ENCODE data around the gene FAM53A. TPM values are rescaled to one million over a fixed set of nuclear protein-coding genes. Genes with fewer than 3 reads are reported as not detected.

The FAM53A gene
- total and polyA plus RNA-seq, 2 of the 13 experiments (the other 11 are each of a cell fraction or from before 2014, with no cell fraction given) = 0.48 to 1.1 TPM

DNA sequence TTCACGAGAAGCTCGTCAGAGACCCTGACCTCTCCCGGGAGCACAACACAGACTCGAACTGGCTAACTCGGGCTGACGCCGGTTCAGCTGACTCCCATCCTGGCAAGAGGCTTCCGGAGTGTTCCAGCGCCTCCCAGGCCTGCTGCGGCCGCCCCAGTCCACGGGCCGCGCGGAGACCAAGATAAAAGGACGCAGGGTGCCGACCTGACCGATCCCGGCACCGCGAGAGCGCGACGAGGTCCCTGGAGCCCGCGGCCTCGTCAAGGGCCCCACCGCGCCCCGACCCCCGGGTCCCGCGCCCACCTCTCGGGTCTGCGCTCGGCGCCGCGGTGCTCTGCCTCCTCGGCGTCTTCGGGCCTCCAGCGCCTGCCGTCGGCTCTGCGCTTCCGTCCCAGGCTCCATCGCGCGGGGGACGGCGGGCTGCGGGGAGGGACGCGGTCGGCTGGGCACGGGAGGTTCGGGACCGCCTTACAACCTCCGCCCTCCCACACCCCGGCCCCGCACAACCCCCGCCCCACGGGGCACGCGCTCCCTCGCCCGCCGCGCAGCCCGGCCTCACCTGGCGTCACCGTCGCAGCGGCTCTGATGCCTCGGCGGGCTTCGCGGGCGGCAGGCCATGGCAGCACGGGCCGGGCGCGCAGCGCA is 27.6 kb upstream of the FAM53A start (continued):
- TF ChIP-seq, protein P1, sequence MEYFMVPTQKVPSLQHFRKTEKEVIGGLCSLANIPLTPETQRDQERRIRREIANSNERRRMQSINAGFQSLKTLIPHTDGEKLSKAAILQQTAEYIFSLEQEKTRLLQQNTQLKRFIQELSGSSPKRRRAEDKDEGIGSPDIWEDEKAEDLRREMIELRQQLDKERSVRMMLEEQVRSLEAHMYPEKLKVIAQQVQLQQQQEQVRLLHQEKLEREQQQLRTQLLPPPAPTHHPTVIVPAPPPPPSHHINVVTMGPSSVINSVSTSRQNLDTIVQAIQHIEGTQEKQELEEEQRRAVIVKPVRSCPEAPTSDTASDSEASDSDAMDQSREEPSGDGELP (IDR thresholded peaks at IDR 0.05; ENCODE audit: borderline replicate concordance, low read depth) = peak; percentile 65; the same call in 1 of the 2 replicates
- TF ChIP-seq MTA1 (CRISPR knock-in tag; IDR thresholded peaks at IDR 0.05; ENCODE audit: borderline replicate concordance) (no peak), ZSCAN20 (CRISPR knock-in tag; IDR thresholded peaks at IDR 0.05; ENCODE audit: borderline replicate concordance) (no peak), ZNF10 (CRISPR knock-in tag; IDR thresholded peaks at IDR 0.05; ENCODE audit: borderline replicate concordance, low read depth) (no peak), ZNF790 (CRISPR knock-in tag; IDR thresholded peaks at IDR 0.05; ENCODE audit: borderline replicate concordance) (peak; percentile 1; the same call in 1 of the 2 replicates), ZNF7 (CRISPR knock-in tag; IDR thresholded peaks at IDR 0.05) (no peak), FOXO1 (CRISPR knock-in tag; IDR thresholded peaks at IDR 0.05) (no peak), HNRNPLL (IDR thresholded peaks at IDR 0.05; ENCODE audit: low read depth, low read length, poor library complexity, severe bottlenecking) (peak; percentile 12), ZNF530 (CRISPR knock-in tag; IDR thresholded peaks at IDR 0.05; ENCODE audit: low read depth) (no peak), ZNF30 (CRISPR knock-in tag; IDR thresholded peaks at IDR 0.05) (no peak), ZNF333 (CRISPR knock-in tag; IDR thresholded peaks at IDR 0.05; ENCODE audit: borderline replicate concordance) (peak; percentile 66; the same call in 1 of the 2 replicates), AGO2 (optimal IDR thresholded peaks at IDR 0.05; ENCODE audit: low read depth, low read length) (peak; percentile 49), POGZ (CRISPR knock-in tag; IDR thresholded peaks at IDR 0.05) (no peak)
- TF ChIP-seq, protein P2, sequence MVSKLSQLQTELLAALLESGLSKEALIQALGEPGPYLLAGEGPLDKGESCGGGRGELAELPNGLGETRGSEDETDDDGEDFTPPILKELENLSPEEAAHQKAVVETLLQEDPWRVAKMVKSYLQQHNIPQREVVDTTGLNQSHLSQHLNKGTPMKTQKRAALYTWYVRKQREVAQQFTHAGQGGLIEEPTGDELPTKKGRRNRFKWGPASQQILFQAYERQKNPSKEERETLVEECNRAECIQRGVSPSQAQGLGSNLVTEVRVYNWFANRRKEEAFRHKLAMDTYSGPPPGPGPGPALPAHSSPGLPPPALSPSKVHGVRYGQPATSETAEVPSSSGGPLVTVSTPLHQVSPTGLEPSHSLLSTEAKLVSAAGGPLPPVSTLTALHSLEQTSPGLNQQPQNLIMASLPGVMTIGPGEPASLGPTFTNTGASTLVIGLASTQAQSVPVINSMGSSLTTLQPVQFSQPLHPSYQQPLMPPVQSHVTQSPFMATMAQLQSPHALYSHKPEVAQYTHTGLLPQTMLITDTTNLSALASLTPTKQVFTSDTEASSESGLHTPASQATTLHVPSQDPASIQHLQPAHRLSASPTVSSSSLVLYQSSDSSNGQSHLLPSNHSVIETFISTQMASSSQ (IDR thresholded peaks at IDR 0.05; ENCODE audit: low read depth) = no peak
- TF ChIP-seq, protein P2 (CRISPR knock-in tag; IDR thresholded peaks at IDR 0.05; ENCODE audit: borderline replicate concordance) = no peak
- TF ChIP-seq, protein P3, sequence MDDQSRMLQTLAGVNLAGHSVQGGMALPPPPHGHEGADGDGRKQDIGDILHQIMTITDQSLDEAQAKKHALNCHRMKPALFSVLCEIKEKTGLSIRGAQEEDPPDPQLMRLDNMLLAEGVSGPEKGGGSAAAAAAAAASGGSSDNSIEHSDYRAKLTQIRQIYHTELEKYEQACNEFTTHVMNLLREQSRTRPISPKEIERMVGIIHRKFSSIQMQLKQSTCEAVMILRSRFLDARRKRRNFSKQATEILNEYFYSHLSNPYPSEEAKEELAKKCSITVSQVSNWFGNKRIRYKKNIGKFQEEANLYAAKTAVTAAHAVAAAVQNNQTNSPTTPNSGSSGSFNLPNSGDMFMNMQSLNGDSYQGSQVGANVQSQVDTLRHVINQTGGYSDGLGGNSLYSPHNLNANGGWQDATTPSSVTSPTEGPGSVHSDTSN (CRISPR knock-in tag; IDR thresholded peaks at IDR 0.05; ENCODE audit: borderline replicate concordance) = no peak
- TF ChIP-seq, protein P4, sequence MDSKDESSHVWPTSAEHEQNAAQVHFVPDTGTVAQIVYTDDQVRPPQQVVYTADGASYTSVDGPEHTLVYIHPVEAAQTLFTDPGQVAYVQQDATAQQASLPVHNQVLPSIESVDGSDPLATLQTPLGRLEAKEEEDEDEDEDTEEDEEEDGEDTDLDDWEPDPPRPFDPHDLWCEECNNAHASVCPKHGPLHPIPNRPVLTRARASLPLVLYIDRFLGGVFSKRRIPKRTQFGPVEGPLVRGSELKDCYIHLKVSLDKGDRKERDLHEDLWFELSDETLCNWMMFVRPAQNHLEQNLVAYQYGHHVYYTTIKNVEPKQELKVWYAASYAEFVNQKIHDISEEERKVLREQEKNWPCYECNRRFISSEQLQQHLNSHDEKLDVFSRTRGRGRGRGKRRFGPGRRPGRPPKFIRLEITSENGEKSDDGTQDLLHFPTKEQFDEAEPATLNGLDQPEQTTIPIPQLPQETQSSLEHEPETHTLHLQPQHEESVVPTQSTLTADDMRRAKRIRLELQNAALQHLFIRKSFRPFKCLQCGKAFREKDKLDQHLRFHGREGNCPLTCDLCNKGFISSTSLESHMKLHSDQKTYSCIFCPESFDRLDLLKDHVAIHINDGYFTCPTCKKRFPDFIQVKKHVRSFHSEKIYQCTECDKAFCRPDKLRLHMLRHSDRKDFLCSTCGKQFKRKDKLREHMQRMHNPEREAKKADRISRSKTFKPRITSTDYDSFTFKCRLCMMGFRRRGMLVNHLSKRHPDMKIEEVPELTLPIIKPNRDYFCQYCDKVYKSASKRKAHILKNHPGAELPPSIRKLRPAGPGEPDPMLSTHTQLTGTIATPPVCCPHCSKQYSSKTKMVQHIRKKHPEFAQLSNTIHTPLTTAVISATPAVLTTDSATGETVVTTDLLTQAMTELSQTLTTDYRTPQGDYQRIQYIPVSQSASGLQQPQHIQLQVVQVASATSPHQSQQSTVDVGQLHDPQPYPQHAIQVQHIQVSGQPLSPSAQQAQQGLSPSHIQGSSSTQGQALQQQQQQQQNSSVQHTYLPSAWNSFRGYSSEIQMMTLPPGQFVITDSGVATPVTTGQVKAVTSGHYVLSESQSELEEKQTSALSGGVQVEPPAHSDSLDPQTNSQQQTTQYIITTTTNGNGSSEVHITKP (CRISPR knock-in tag; IDR thresholded peaks at IDR 0.05; ENCODE audit: low read depth) = peak; percentile 51; the same call in 1 of the 2 replicates

Measured in HepG2 (cell line).